HepG2 (cell line): ENCODE measurements around the gene C5orf15. TPM values are rescaled to one million over a fixed set of nuclear protein-coding genes. Genes with fewer than 3 reads are reported as not detected.

ENCODE experiments used
- ATAC-seq: fragments of 200-7000 bp; cut with Tn5 transposase; 3 replicates; pipeline ENCODE4 v1.9.1; 2020; ENCODE audit warnings: mild to moderate bottlenecking, moderate library complexity
- BruUV-seq: library from RNA; stranded (reverse); fragments of 400-500 nt; replicated peaks from 2 replicates; lab custom pipeline; 2021; lab: Mats Ljungman, UMichigan
- CTCF ChIA-PET: fragments of 300-600 bp; formaldehyde crosslinking; extraction: SDS; loops from one replicate; lab custom pipeline; 2021; ENCODE audit warnings: low total read pairs, inconsistent platforms, low intra/inter-chr PET ratio; lab: Yijun Ruan, JAX
- POLR2A ChIA-PET: fragments of 350-600 bp; sonication (Branson Sonifier 250); formaldehyde crosslinking; loops from one replicate; lab custom pipeline; 2020; ENCODE audit warnings: antibody characterized with exemption, inconsistent platforms; lab: Yijun Ruan, JAX
- DNase-seq: peaks from one replicate; pipeline ENCODE4 v3.0.0-alpha.2; 2015; ENCODE audit warnings: low spot score
- FAIRE-seq: peaks from 3 replicates; lab custom pipeline; 2011; peaks lifted over from hg19 to GRCh38; lab: Jason Lieb, UNC
- H2AFZ ChIP-seq: one replicate; pipeline ENCODE4 v1.6.1; 2011; ENCODE audit warnings: low read length, inconsistent platforms
- H3K27ac ChIP-seq: fragments of 300-600 bp; 3 replicates; pipeline ENCODE4 v1.8.0; 2011; ENCODE audit warnings: mixed run types, mild to moderate bottlenecking, mixed read lengths, low read length, inconsistent platforms; ENCODE audit not compliant: insufficient read depth; ENCODE audit errors: extremely low read length
- H3K27me3 ChIP-seq, 2 experiments: fragments of 200-600 bp in 1 of 2; 2 replicates in 1 of 2; 3 replicates in 1 of 2; pipeline versions ENCODE4 v1.6.0 to v1.8.0; 2011; ENCODE audit warnings: low read length in 2 of 2, mild to moderate bottlenecking in 2 of 2, moderate library complexity in 2 of 2, inconsistent platforms in 1 of 2; ENCODE audit not compliant: insufficient read depth in 2 of 2, control insufficient read depth in 1 of 2
- H3K36me3 ChIP-seq, 2 experiments: fragments of 200-600 bp in 1 of 2; replicated peaks in 1 of 2; 2 replicates in 1 of 2; 3 replicates in 1 of 2; pipeline versions ENCODE4 v1.5.1 to v1.8.0; 2011; ENCODE audit warnings: low read length in 2 of 2, inconsistent platforms in 1 of 2; ENCODE audit not compliant: insufficient read depth in 2 of 2, control insufficient read depth in 1 of 2
- H3K4me1 ChIP-seq: 2 replicates; pipeline ENCODE4 v1.5.1; 2012; ENCODE audit warnings: low read length, inconsistent platforms; ENCODE audit not compliant: insufficient read depth
- H3K4me2 ChIP-seq: 2 replicates; pipeline ENCODE4 v1.6.0; 2011; ENCODE audit warnings: low read depth, low read length, inconsistent platforms
- H3K4me3 ChIP-seq, 3 experiments: fragments of 200-600 bp in 1 of 3; sonication (generic), shearing (Covaris generic) in 1 of 3; replicated peaks in 1 of 3; 2 replicates each; pipeline ENCODE4 v1.5.1; 2011 to 2016; ENCODE audit warnings: low read length in 3 of 3, inconsistent platforms in 2 of 3, low read depth in 2 of 3, mild to moderate bottlenecking in 2 of 3, control low read depth in 1 of 3, mixed read lengths in 1 of 3; ENCODE audit not compliant: insufficient read depth in 1 of 3
- H3K79me2 ChIP-seq: one replicate; pipeline ENCODE4 v1.6.1; 2011; ENCODE audit warnings: low read length, inconsistent platforms; ENCODE audit not compliant: insufficient read depth
- H3K9ac ChIP-seq: 2 replicates; pipeline ENCODE4 v1.6.0; 2011; ENCODE audit warnings: mild to moderate bottlenecking, low read depth, low read length, inconsistent platforms; ENCODE audit not compliant: insufficient read depth
- H3K9me3 ChIP-seq: 2 replicates; pipeline ENCODE4 v1.5.1; 2012; ENCODE audit warnings: mild to moderate bottlenecking, low read length
- H4K20me1 ChIP-seq: 2 replicates; pipeline ENCODE4 v1.6.0; 2011; ENCODE audit warnings: inconsistent platforms, mild to moderate bottlenecking, low read length, moderate library complexity; ENCODE audit not compliant: insufficient read depth
- FOXJ3 ChIP-seq: sonication (generic); formaldehyde crosslinking; IDR thresholded peaks from 2 replicates; pipeline ENCODE4 v1.4.0; 2020; ENCODE audit warnings: missing genetic modification reagents, mild to moderate bottlenecking, borderline replicate concordance
- FOXO1 ChIP-seq: sonication (generic); formaldehyde crosslinking; IDR thresholded peaks from 2 replicates; pipeline ENCODE4 v1.4.0; 2020; ENCODE audit warnings: missing genetic modification reagents
- PHB2 ChIP-seq: fragments of 450-650 bp; IDR thresholded peaks from 2 replicates; pipeline ENCODE4 v1.6.1; 2018; ENCODE audit not compliant: partially characterized antibody
- STAT5B ChIP-seq: sonication (generic); formaldehyde crosslinking; IDR thresholded peaks from 2 replicates; pipeline ENCODE4 v1.4.0; 2020; ENCODE audit warnings: missing genetic modification reagents
- ZGPAT ChIP-seq: IDR thresholded peaks from 2 replicates; pipeline ENCODE4 v1.6.1; 2016; ENCODE audit warnings: mild to moderate bottlenecking
- ZKSCAN1 ChIP-seq: fragments of 150-350 bp; IDR thresholded peaks from 2 replicates; pipeline ENCODE4 v1.6.1; 2014; ENCODE audit warnings: low read length
- ZNF326 ChIP-seq: sonication (generic); formaldehyde crosslinking; IDR thresholded peaks from 2 replicates; pipeline ENCODE4 v1.4.0; 2020; ENCODE audit warnings: missing genetic modification reagents, borderline replicate concordance
- ZNF354B ChIP-seq: sonication (generic); formaldehyde crosslinking; IDR thresholded peaks from 2 replicates; pipeline ENCODE4 v1.8.0; 2022; ENCODE audit warnings: mild to moderate bottlenecking, missing genetic modification reagents
- ZNF512B ChIP-seq: sonication (generic); formaldehyde crosslinking; IDR thresholded peaks from 2 replicates; pipeline ENCODE4 v1.5.1; 2020; ENCODE audit warnings: missing genetic modification reagents, mild to moderate bottlenecking, borderline replicate concordance
- WGBS: methylation state at CpG from one replicate; pipeline ENCODE4 v1.1.6; 2017; ENCODE audit warnings: low lambda C conversion rate; 5-methylcytosine and 5-hydroxymethylcytosine counted together
- in situ Hi-C: cut with HindIII; loops from 2 replicates; pipeline ENCODE4 v1.10.0; 2017; ENCODE audit warnings: low pct_unique_long_range_greater_than_20kb; ENCODE audit not compliant: extremely low pct_ligation_motif_present
- intact Hi-C: fragments of 100-400 bp; cut with micrococcal nuclease; formaldehyde crosslinking; loops from one replicate; pipeline ENCODE4 v1.10.0; 2022; ENCODE audit not compliant: unreplicated experiment
- polyA plus RNA-seq, 8 experiments: library from polyadenylated mRNA; depleted of rRNA in 3 of 8; stranded (reverse) in 7 of 8; unstranded in 1 of 8; fragments of >200 nt; fragmentation: Illumina TruSeq in 4 of 8; extraction: Trizol in 4 of 8; gene quantifications; 2 replicates each; pipeline versions ENCODE4 v1.2.1 to v1.2.3, GENCODE V29; 2011 to 2016; ENCODE audit warnings: low read depth in 4 of 8, missing spikeins in 1 of 8, mixed read lengths in 1 of 8; ENCODE audit not compliant: insufficient read depth in 1 of 8
- total RNA-seq, 5 experiments: library from RNA; depleted of rRNA; stranded (reverse); fragments of >200 nt; fragmentation: Illumina TruSeq; extraction: Trizol; gene quantifications; 2 replicates each; pipeline ENCODE4 v1.2.3, GENCODE V29; 2016; ENCODE audit warnings: low read depth in 1 of 5

The C5orf15 gene
- total and polyA plus RNA-seq, 2 of the 13 experiments (the other 11 are each of a cell fraction or from before 2014, with no cell fraction given), result 58.5 to 82.7 TPM

DNA sequence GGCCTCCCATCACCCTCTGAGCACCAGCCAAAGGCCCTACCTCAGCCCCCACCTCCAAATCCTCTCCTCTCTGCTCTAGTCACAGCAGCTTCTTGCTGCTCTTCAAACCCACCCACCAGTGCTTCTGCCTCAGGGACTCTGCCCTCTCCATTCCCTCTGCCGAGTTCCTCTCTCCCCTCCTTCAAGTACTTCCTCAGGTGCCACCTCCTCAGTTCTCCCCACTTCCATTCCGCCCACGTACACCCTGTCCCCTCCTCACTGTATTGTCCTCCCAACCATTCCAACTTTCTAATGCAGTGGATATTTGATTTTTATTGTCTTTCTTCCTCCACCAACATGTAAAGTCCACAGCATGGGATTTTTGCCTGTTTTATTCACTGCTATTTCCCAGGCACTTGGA, 43.2 kb downstream of the C5orf15 start (continued):
- TF ChIP-seq ZGPAT (no peak), ZNF326 (CRISPR knock-in tag) (no peak), PHB2 (no peak), ZNF354B (CRISPR knock-in tag) (no peak)
- TF ChIP-seq, all 625 proteins: peak for 0

- DNase-seq (no peak), FAIRE-seq (no peak), ATAC-seq (no peak)
- in situ Hi-C loops (no loop called here), intact Hi-C loops (no loop called here)
- Histone ChIP-seq H2AFZ (no peak overlapping the region), H3K27ac (no peak overlapping the region), H3K79me2 (no peaks in the 10 kb centered on the region), H3K27me3 (peaks cover 6 to 53% of the 10 kb centered on the region in 2 experiments), H3K4me3 (no peak overlapping the region), H3K9ac (no peak overlapping the region), H3K9me3 (no peaks in the 10 kb centered on the region), H3K4me2 (no peak overlapping the region), H3K36me3 (no peaks in the 10 kb centered on the region), H3K4me1 (peaks cover 13% of the 10 kb centered on the region; the same call in 1 of the 2 replicates), H4K20me1 (no peaks in the 10 kb centered on the region)
- TF ChIP-seq ZKSCAN1, result no peak
- no peak for TF ChIP-seq ZNF512B
- TF ChIP-seq STAT5B (CRISPR knock-in tag), result no peak
- TF ChIP-seq FOXO1 (CRISPR knock-in tag), result no peak
- TF ChIP-seq FOXJ3, result no peak
- WGBS, result 15% methylated on average over 3 of the region's 5 CpGs
- POLR2A ChIA-PET, result no interaction called here
- BruUV-seq, result no TSS peak
- CTCF ChIA-PET, result no interaction called here
Observed at GRCh38 chr5:133924221-133924920, 44.1 kb downstream of the C5orf15 start.
